HEK293 (cell line): ENCODE results near the gene SNAP47.

Experiments
- HOXD13 ChIP-seq: sonication (generic); formaldehyde crosslinking; IDR thresholded peaks from 2 replicates; pipeline ENCODE4 v1.8.0; 2022; ENCODE audit warnings: missing genetic modification reagents, borderline replicate concordance
- ZNF23 ChIP-seq: fragments of 450-650 bp; formaldehyde crosslinking; IDR thresholded peaks from 2 replicates; pipeline ENCODE4 v1.5.1; 2016; ENCODE audit warnings: missing biosample characterization, missing genetic modification characterization, borderline replicate concordance
- ZNF24 ChIP-seq: fragments of 450-650 bp; formaldehyde crosslinking; IDR thresholded peaks from 2 replicates; pipeline ENCODE4 v1.5.1; 2016; ENCODE audit warnings: missing biosample characterization, missing genetic modification characterization
- ZNF624 ChIP-seq: fragments of 450-650 bp; formaldehyde crosslinking; IDR thresholded peaks from 2 replicates; pipeline ENCODE4 v1.5.1; 2017; ENCODE audit warnings: missing biosample characterization, missing genetic modification characterization
- ZNF747 ChIP-seq: fragments of 450-650 bp; formaldehyde crosslinking; IDR thresholded peaks from 2 replicates; pipeline ENCODE4 v1.5.1; 2016; ENCODE audit warnings: missing biosample characterization, missing genetic modification characterization
- TF ChIP-seq, protein P1 (sequence below): fragments of 450-650 bp; formaldehyde crosslinking; IDR thresholded peaks from 2 replicates; pipeline ENCODE4 v1.5.1; 2017; ENCODE audit warnings: missing biosample characterization, missing genetic modification characterization
- TF ChIP-seq, protein P2 (sequence below): fragments of 450-650 bp; formaldehyde crosslinking; IDR thresholded peaks from 2 replicates; pipeline ENCODE4 v1.5.1; 2016; ENCODE audit warnings: missing biosample characterization, missing genetic modification characterization, borderline replicate concordance
- TF ChIP-seq, protein P3 (sequence below): fragments of 450-650 bp; formaldehyde crosslinking; IDR thresholded peaks from 2 replicates; pipeline ENCODE4 v1.5.1; 2016; ENCODE audit warnings: missing biosample characterization, missing genetic modification characterization
- TF ChIP-seq, protein P4 (sequence below): fragments of 450-650 bp; formaldehyde crosslinking; conservative IDR thresholded peaks from 2 replicates; pipeline ENCODE4 v1.5.1; 2016; ENCODE audit warnings: low read depth, missing biosample characterization, missing genetic modification characterization
- TF ChIP-seq, protein P5 (sequence below): fragments of 450-650 bp; formaldehyde crosslinking; IDR thresholded peaks from 2 replicates; pipeline ENCODE4 v1.5.1; 2016; ENCODE audit warnings: missing biosample characterization, missing genetic modification characterization

DNA sequence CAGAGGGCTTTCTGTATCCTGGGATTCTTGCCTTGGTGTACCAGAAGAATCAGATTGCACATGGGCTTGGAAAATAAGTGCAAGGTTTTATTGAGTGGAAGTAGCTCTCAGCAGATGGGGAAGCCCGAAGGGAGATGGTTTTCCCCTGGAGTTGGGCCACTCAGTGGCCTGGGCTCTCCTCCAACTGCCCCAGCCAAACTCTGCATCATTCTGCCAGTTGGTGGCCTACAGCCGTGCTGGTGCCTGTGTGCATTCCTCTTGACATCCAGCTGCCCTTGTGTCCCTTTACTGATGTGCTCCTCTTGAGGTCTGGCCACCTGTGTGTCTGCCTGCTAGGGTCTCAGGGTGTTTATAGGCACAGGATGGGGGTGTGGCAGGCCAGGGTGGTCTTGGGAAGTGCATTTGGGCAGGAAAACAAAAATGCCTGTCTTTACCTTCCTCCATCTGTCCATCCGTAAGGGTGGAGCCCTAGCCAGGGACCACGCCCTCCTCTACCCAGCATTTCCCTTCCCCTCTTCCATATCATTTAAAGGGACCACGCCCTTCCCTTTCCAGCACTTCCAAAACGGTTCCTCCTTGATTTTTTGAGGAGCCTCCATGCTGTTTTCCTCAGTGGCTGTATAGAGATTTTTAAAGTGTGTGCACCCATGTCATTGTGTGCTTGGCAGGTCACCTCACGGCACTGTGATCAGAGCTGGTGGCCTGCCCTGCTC, 18.9 kb downstream of the SNAP47 start:
- TF ChIP-seq, protein P1, sequence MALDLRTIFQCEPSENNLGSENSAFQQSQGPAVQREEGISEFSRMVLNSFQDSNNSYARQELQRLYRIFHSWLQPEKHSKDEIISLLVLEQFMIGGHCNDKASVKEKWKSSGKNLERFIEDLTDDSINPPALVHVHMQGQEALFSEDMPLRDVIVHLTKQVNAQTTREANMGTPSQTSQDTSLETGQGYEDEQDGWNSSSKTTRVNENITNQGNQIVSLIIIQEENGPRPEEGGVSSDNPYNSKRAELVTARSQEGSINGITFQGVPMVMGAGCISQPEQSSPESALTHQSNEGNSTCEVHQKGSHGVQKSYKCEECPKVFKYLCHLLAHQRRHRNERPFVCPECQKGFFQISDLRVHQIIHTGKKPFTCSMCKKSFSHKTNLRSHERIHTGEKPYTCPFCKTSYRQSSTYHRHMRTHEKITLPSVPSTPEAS (tag by site-specific recombination): peak; percentile 76
- TF ChIP-seq, protein P2, sequence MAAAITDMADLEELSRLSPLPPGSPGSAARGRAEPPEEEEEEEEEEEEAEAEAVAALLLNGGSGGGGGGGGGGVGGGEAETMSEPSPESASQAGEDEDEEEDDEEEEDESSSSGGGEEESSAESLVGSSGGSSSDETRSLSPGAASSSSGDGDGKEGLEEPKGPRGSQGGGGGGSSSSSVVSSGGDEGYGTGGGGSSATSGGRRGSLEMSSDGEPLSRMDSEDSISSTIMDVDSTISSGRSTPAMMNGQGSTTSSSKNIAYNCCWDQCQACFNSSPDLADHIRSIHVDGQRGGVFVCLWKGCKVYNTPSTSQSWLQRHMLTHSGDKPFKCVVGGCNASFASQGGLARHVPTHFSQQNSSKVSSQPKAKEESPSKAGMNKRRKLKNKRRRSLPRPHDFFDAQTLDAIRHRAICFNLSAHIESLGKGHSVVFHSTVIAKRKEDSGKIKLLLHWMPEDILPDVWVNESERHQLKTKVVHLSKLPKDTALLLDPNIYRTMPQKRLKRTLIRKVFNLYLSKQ (tag by site-specific recombination): no peak
- TF ChIP-seq ZNF23 (no peak), ZNF747 (no peak), ZNF24 (tag by site-specific recombination) (no peak), ZNF624 (no peak), HOXD13 (CRISPR knock-in tag) (no peak)
- TF ChIP-seq, protein P3, sequence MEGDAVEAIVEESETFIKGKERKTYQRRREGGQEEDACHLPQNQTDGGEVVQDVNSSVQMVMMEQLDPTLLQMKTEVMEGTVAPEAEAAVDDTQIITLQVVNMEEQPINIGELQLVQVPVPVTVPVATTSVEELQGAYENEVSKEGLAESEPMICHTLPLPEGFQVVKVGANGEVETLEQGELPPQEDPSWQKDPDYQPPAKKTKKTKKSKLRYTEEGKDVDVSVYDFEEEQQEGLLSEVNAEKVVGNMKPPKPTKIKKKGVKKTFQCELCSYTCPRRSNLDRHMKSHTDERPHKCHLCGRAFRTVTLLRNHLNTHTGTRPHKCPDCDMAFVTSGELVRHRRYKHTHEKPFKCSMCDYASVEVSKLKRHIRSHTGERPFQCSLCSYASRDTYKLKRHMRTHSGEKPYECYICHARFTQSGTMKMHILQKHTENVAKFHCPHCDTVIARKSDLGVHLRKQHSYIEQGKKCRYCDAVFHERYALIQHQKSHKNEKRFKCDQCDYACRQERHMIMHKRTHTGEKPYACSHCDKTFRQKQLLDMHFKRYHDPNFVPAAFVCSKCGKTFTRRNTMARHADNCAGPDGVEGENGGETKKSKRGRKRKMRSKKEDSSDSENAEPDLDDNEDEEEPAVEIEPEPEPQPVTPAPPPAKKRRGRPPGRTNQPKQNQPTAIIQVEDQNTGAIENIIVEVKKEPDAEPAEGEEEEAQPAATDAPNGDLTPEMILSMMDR: no peak
- TF ChIP-seq, protein P4, sequence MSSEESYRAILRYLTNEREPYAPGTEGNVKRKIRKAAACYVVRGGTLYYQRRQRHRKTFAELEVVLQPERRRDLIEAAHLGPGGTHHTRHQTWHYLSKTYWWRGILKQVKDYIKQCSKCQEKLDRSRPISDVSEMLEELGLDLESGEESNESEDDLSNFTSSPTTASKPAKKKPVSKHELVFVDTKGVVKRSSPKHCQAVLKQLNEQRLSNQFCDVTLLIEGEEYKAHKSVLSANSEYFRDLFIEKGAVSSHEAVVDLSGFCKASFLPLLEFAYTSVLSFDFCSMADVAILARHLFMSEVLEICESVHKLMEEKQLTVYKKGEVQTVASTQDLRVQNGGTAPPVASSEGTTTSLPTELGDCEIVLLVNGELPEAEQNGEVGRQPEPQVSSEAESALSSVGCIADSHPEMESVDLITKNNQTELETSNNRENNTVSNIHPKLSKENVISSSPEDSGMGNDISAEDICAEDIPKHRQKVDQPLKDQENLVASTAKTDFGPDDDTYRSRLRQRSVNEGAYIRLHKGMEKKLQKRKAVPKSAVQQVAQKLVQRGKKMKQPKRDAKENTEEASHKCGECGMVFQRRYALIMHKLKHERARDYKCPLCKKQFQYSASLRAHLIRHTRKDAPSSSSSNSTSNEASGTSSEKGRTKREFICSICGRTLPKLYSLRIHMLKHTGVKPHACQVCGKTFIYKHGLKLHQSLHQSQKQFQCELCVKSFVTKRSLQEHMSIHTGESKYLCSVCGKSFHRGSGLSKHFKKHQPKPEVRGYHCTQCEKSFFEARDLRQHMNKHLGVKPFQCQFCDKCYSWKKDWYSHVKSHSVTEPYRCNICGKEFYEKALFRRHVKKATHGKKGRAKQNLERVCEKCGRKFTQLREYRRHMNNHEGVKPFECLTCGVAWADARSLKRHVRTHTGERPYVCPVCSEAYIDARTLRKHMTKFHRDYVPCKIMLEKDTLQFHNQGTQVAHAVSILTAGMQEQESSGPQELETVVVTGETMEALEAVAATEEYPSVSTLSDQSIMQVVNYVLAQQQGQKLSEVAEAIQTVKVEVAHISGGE (tag by site-specific recombination): no peak
- TF ChIP-seq, protein P5, sequence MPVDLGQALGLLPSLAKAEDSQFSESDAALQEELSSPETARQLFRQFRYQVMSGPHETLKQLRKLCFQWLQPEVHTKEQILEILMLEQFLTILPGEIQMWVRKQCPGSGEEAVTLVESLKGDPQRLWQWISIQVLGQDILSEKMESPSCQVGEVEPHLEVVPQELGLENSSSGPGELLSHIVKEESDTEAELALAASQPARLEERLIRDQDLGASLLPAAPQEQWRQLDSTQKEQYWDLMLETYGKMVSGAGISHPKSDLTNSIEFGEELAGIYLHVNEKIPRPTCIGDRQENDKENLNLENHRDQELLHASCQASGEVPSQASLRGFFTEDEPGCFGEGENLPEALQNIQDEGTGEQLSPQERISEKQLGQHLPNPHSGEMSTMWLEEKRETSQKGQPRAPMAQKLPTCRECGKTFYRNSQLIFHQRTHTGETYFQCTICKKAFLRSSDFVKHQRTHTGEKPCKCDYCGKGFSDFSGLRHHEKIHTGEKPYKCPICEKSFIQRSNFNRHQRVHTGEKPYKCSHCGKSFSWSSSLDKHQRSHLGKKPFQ: no peak
